HG03103 (cell line): ENCODE results near the gene TOMM7.
"Not testable (repeated sequence)": the region's sequence is repeated elsewhere in the genome, so short reads cannot be mapped to it uniquely, and the experiment has no call there.

Experiments
- ATAC-seq: cut with Tn5 transposase; IDR thresholded peaks from one replicate; pipeline ENCODE4 v1.9.1; 2021; ENCODE audit warnings: low read depth; ENCODE audit not compliant: unreplicated experiment

TOMM7 gene

GRCh38 chr7:22826593-22826992 is 3.9 kb upstream of the TOMM7 start:
- no peak for ATAC-seq

DNA sequence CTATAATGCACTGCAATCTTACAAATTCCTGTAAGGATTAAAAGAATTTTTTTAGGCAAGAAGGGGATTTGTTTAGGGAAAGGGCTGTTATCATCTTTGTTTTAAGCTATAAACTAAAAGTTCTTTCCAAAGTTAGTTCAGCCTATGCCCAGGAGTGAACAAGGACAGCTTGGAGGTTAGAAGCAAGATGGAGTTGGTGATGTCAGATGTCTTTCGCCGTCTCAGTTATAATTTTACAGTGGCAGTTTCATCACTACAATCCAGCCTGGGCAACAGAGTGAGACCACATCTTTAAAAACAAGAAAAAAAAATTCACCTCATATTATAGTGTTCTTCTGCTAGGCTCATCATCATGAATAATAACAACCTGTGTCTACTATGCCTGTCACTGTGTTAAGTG is 2.1 kb upstream of the TOMM7 start:
- ATAC-seq: no peak

GRCh38 chr7:22823142-22823497 is 471 bp upstream of the TOMM7 start:
- ATAC-seq: no peak

GRCh38 chr7:22821702-22822485 is 755 bp downstream of the TOMM7 start:
- ATAC-seq: no peak

GRCh38 chr7:22819476-22819875 is 3.2 kb downstream of the TOMM7 start:
- no peak for ATAC-seq

GRCh38 chr7:22814261-22815208 is 8.1 kb downstream of the TOMM7 start:
- ATAC-seq: no peak

GRCh38 chr7:22812353-22812752 is 10.3 kb downstream of the TOMM7 start:
- no peak for ATAC-seq

GRCh38 chr7:22811746-22812280 is 10.8 kb downstream of the TOMM7 start:
- no peak for ATAC-seq

DNA sequence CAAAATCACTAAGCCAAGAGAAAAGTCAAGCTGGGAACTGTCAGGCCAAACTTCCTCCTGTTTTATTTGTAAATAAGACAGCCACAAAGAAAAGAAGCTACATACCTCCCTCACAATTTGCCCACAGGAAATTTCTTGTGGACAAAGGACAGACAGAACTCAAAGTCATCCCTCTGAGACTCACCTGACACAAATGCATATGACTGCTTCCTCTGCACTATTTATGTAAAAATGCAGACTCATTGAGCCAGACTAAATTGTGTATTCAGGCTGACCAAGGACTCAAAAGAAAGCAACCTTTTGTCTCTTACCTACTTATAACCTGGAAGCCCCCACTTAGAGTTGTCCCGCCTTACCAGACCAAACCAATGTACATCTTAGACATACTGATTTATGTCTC is 11.8 kb downstream of the TOMM7 start:
- ATAC-seq: no peak

DNA sequence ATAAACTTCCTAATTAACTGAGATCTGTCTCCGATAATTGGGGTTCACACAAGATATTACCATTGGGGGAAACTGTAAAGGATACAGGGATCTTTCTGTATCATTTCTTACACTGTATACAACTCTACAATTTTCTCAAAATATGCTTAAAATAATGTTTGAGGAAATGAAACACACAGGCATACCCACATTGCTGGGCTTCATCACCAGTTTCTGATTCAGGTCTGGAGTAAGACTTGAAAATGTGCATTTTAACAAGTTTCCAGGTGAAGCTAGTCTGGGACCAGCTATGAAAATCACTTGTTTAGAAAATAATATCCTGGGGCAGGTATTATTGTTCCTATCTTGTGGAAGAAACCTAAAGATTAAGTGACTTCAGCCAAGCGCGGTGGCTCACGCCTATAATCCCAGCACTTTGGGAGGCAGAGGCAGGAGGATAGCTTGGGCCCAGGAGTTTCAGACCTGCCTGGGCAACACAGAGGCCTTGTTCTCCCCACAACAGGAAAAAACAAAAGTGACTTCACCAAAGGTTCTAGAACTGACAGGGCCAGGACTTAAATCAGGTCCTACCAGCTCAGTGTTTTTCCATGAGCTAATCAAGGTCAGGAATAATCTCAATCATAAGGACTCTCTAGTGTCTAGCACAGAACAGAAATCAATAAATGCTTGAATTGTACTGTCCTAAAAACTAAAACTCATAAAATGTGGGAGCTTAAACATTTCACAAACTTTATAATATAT is 12.6 kb downstream of the TOMM7 start:
- no peak for ATAC-seq

- no peak for ATAC-seq
Observed at GRCh38 chr7:22808140-22808539, 14.5 kb downstream of the TOMM7 start.

DNA sequence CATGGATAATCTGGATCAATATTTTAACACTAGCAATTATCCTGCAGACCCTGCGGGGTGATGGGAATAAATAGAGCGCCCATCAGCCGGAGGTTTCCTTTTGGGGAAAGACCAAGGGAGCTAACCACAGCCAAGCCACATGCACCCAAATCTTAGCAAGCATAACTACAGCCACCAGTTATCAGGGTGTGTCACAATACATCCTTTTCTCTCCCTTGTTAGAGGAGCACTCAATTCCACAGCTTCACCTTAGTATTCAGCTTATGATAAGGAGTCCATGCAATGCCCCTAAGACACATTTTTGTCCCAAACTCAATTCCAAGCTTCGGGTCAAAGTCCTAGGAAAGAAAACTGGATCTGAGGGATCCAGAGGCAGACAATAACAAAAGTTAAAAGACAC is 15.9 kb downstream of the TOMM7 start:
- no peak for ATAC-seq

GRCh38 chr7:22805227-22805626 is 17.4 kb downstream of the TOMM7 start:
- ATAC-seq: no peak

- ATAC-seq: not testable (repeated sequence)
Observed at GRCh38 chr7:22802831-22803230, 19.8 kb downstream of the TOMM7 start.

GRCh38 chr7:22802426-22802825 is 20.2 kb downstream of the TOMM7 start:
- no peak for ATAC-seq

GRCh38 chr7:22801912-22802311 is 20.7 kb downstream of the TOMM7 start:
- ATAC-seq: no peak

DNA sequence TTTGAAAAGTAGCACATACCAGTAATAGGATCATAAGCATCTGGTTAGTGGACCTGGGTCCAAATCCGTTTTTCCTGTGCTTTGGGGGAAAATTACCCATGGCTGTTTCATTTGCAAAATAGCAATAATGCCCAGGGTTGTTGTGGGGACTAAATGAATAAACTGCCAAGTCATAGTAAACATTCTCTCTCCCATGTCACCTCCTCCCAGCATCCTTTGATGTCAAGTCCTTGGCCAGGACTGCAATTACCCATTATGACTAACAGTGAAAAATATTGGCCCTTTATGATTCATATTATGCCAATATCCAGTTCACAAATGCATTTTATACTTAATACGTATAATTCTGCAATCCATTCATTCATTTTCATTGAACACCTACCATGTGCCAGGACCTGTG is 23.0 kb downstream of the TOMM7 start:
- ATAC-seq: no peak

GRCh38 chr7:22793593-22794462 is 28.8 kb downstream of the TOMM7 start:
- no peak for ATAC-seq

GRCh38 chr7:22791204-22792158 is 31.2 kb downstream of the TOMM7 start:
- ATAC-seq: no peak
